SK-N-SH treated with all-trans-retinoic acid at 6 μM for 48 hours (cell line): ENCODE results near the gene PIM3.

Experiments
- ATAC-seq: fragments of 200-7000 bp; cut with Tn5 transposase; 3 replicates; pipeline ENCODE4 v1.9.1; 2020; ENCODE audit warnings: mild to moderate bottlenecking, moderate library complexity
- ARNTL ChIP-seq: fragments of 450-650 bp; formaldehyde crosslinking; IDR thresholded peaks from 2 replicates; pipeline ENCODE4 v1.5.0; 2020; ENCODE audit warnings: low read depth, mild to moderate bottlenecking, moderate library complexity, borderline replicate concordance
- BACH2 ChIP-seq: fragments of 250-450 bp; sonication (Bioruptor Pico); IDR thresholded peaks from 2 replicates; pipeline ENCODE4 v1.9.0; 2021; ENCODE audit warnings: mild to moderate bottlenecking, borderline replicate concordance
- CSDC2 ChIP-seq: fragments of 250-450 bp; sonication (Bioruptor Pico); IDR thresholded peaks from 2 replicates; pipeline ENCODE4 v1.5.0; 2020; ENCODE audit warnings: mild to moderate bottlenecking, moderate library complexity
- ESRRG ChIP-seq: fragments of 250-450 bp; sonication (Bioruptor Pico); IDR thresholded peaks from 2 replicates; pipeline ENCODE4 v1.6.1; 2021; ENCODE audit warnings: mild to moderate bottlenecking
- GLIS3 ChIP-seq: fragments of 250-450 bp; sonication (Bioruptor Pico); IDR thresholded peaks from 2 replicates; pipeline ENCODE4 v1.5.0; 2020; ENCODE audit warnings: mild to moderate bottlenecking, moderate library complexity
- ISL1 ChIP-seq: fragments of 250-450 bp; sonication (Bioruptor Pico); IDR thresholded peaks from 2 replicates; pipeline ENCODE4 v2.1.2; 2022; ENCODE audit warnings: mild to moderate bottlenecking, moderate library complexity
- OSR1 ChIP-seq: fragments of 250-450 bp; sonication (Bioruptor Pico); IDR thresholded peaks from 2 replicates; pipeline ENCODE4 v1.8.0; 2022; ENCODE audit warnings: moderate library complexity, mild to moderate bottlenecking, inconsistent platforms
- PATZ1 ChIP-seq: fragments of 250-450 bp; sonication (Bioruptor Pico); IDR thresholded peaks from 2 replicates; pipeline ENCODE4 v1.8.0; 2020; ENCODE audit warnings: mild to moderate bottlenecking, moderate library complexity, borderline replicate concordance
- SNAI2 ChIP-seq: fragments of 250-450 bp; sonication (Bioruptor Pico); IDR thresholded peaks from 2 replicates; pipeline ENCODE4 v1.5.0; 2020; ENCODE audit warnings: mild to moderate bottlenecking, moderate library complexity
- TCF4 ChIP-seq: fragments of 250-450 bp; sonication (Bioruptor Pico); IDR thresholded peaks from 2 replicates; pipeline ENCODE4 v1.8.0; 2021; ENCODE audit warnings: mild to moderate bottlenecking, moderate library complexity, borderline replicate concordance
- TOX ChIP-seq: fragments of 250-450 bp; sonication (Bioruptor Pico); IDR thresholded peaks from 2 replicates; pipeline ENCODE4 v1.8.0; 2021; ENCODE audit warnings: mild to moderate bottlenecking, moderate library complexity, borderline replicate concordance
- TSHZ2 ChIP-seq: fragments of 250-450 bp; sonication (Bioruptor Pico); IDR thresholded peaks from 2 replicates; pipeline ENCODE4 v1.5.0; 2020; ENCODE audit warnings: mild to moderate bottlenecking, moderate library complexity
- ZC3H10 ChIP-seq: fragments of 250-450 bp; sonication (Bioruptor Pico); IDR thresholded peaks from 2 replicates; pipeline ENCODE4 v1.5.1; 2021; ENCODE audit warnings: mild to moderate bottlenecking, moderate library complexity
- ZFP3 ChIP-seq: fragments of 250-450 bp; sonication (Bioruptor Pico); IDR thresholded peaks from 2 replicates; pipeline ENCODE4 v1.5.0; 2020; ENCODE audit warnings: mild to moderate bottlenecking, moderate library complexity
- ZFP30 ChIP-seq: fragments of 450-650 bp; formaldehyde crosslinking; IDR thresholded peaks from 2 replicates; pipeline ENCODE4 v1.5.0; 2022; ENCODE audit warnings: mild to moderate bottlenecking, moderate library complexity
- ZNF565 ChIP-seq: fragments of 450-650 bp; formaldehyde crosslinking; conservative IDR thresholded peaks from 2 replicates; pipeline ENCODE4 v1.5.0; 2020; ENCODE audit warnings: low read depth, mild to moderate bottlenecking, moderate library complexity
- ZNF70 ChIP-seq: fragments of 450-650 bp; formaldehyde crosslinking; IDR thresholded peaks from 2 replicates; pipeline ENCODE4 v1.5.0; 2020; ENCODE audit warnings: mild to moderate bottlenecking, moderate library complexity
- ZNF8 ChIP-seq: fragments of 450-650 bp; formaldehyde crosslinking; IDR thresholded peaks from 2 replicates; pipeline ENCODE4 v1.5.0; 2020; ENCODE audit warnings: mild to moderate bottlenecking, moderate library complexity
- TF ChIP-seq, protein P1 (sequence below): fragments of 250-450 bp; sonication (Bioruptor Pico); IDR thresholded peaks from 2 replicates; pipeline ENCODE4 v1.8.0; 2021; ENCODE audit warnings: low read depth, mild to moderate bottlenecking, moderate library complexity, borderline replicate concordance

The PIM3 gene

DNA sequence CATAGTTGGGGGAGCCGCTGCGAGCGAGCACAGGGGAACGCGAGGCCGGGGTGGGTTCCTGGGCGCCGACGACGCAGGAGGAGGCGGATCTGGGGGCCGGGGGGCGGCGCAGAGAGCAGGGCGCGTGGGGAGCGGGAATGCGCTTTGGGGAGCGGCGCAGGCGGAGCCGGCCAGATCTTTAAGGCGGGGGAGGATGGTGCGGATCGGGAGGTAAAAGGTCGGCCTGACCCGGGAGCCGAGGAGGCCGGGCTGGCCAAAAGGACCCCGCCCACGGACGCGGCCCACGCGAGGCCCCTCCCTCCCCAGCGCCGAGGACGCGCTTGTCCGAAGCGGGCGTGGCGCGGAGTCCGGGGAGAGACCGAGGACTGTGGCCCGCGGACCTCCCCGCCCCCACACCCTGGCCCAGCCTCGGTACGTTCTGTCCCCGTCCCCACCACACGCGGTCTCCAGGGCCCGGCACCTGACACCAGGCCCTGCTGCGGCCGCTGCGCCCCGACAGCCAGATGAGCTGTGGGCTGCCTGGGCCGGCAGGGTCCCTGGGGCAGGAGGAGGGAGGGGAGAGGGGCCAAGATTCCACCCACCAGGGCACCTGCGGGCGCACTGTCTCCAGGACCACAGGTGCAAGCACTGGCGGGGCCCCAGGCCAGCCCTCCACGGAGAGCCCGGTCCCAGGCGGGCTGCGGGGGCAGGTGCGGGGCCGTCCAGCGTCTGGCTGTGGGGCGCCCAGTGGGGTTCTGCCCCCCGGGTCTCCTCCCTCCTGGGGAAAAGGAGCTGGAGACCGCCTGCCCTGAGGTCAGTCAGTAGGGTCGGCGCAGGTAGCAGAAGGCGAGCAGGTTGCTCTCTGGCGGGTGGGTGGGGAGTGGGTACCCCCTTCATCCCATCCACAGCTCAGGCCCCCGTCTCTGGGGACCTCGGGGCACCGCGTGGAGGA is 10.9 kb downstream of the PIM3 start:
- peak; percentile 42 for ATAC-seq
- TF ChIP-seq GLIS3 (CRISPR knock-in tag): no peak
- no peak for TF ChIP-seq ZFP30 (CRISPR knock-in tag)
- TF ChIP-seq TSHZ2 (CRISPR knock-in tag): no peak
- TF ChIP-seq, protein P1, sequence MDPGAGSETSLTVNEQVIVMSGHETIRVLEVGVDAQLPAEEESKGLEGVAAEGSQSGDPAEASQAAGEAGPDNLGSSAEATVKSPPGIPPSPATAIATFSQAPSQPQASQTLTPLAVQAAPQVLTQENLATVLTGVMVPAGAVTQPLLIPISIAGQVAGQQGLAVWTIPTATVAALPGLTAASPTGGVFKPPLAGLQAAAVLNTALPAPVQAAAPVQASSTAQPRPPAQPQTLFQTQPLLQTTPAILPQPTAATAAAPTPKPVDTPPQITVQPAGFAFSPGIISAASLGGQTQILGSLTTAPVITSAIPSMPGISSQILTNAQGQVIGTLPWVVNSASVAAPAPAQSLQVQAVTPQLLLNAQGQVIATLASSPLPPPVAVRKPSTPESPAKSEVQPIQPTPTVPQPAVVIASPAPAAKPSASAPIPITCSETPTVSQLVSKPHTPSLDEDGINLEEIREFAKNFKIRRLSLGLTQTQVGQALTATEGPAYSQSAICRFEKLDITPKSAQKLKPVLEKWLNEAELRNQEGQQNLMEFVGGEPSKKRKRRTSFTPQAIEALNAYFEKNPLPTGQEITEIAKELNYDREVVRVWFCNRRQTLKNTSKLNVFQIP (CRISPR knock-in tag): no peak
- no peak for TF ChIP-seq ZC3H10 (CRISPR knock-in tag)
- no peak for TF ChIP-seq OSR1 (CRISPR knock-in tag)
- TF ChIP-seq PATZ1 (CRISPR knock-in tag): no peak
- no peak for TF ChIP-seq BACH2 (CRISPR knock-in tag)
- TF ChIP-seq ISL1 (CRISPR knock-in tag): no peak
- no peak for TF ChIP-seq ARNTL
- no peak for TF ChIP-seq ZNF70 (CRISPR knock-in tag)
- TF ChIP-seq ZFP3 (CRISPR knock-in tag): no peak
- TF ChIP-seq ZNF8 (CRISPR knock-in tag): no peak
- no peak for TF ChIP-seq ESRRG (CRISPR knock-in tag)

- no peak for ATAC-seq
- TF ChIP-seq TCF4 (CRISPR knock-in tag): no peak
- TF ChIP-seq ARNTL: no peak
- no peak for TF ChIP-seq TOX (CRISPR knock-in tag)
- no peak for TF ChIP-seq ZNF565 (CRISPR knock-in tag)
- no peak for TF ChIP-seq CSDC2 (CRISPR knock-in tag)
- TF ChIP-seq SNAI2 (CRISPR knock-in tag): no peak
- TF ChIP-seq ZC3H10 (CRISPR knock-in tag): no peak
- TF ChIP-seq, all 23 proteins: peak for 0
These were observed 11.8 kb downstream of the PIM3 start for GRCh38 chr22:49972163-49973017.

DNA sequence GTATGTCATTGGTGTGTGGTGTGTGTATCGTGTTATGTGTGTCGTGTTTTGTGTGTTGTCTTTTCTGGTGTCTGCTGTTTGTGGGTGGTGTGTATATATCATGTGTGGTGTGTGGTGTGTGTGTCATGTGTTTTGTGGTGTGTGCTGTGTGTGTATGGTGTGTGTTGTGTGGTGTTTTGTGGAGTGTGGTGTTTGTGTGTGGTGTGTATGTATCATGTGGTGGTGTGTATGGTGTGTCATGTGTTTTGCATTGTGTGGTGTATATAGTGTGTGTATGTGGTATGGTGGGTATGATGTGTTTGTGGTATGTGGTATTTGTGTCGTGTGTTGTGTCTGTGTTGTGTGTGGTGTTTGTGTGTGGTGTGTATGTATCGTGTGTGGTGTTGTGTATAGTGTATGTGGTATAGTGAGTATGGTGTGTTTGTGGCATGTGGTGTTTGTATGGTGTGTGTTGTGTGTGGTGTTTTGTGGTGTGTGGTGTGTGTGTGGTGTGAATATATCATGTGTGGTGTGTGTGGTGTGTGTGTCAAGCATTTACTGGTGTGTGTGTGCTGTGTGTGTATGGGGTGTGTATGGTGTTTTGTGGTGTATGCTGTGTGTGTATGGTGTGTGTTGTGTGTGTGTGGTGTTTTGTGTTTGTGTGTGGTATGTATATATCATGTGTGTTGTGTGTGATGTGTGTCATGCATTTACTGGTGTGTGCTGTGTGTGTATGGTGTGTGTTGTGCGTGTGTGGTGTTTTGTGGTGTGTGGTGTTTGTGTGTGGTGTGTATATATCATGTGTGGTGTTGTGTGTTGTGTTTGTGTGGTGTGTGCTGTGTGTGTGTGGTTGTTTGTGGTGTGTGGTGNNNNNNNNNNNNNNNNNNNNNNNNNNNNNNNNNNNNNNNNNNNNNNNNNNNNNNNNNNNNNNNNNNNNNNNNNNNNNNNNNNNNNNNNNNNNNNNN is 12.7 kb downstream of the PIM3 start:
- ATAC-seq: no peak

More for the DNA sequence above, 12.7 kb downstream of the PIM3 start:
- TF ChIP-seq ISL1 (CRISPR knock-in tag) (no peak), ZFP3 (CRISPR knock-in tag) (no peak)
